Keratinocyte (primary cell): Measurements from ENCODE around the gene CDS1. TPM values are rescaled to one million over a fixed set of nuclear protein-coding genes. Genes with fewer than 3 reads are reported as not detected.

Experiments used
- DNase-seq: peaks from one replicate; pipeline ENCODE4 v3.0.0-alpha.2; 2011; ENCODE audit warnings: low read depth, missing footprints, low spot score
- FAIRE-seq: peaks from 2 replicates; lab custom pipeline; 2011; peaks lifted over from hg19 to GRCh38; lab: Jason Lieb, UNC
- H2AFZ ChIP-seq: 2 replicates; pipeline ENCODE4 v1.6.0; 2012; ENCODE audit warnings: low read length, control low read depth, inconsistent platforms; ENCODE audit not compliant: control insufficient read depth
- H3K27ac ChIP-seq: 2 replicates; pipeline ENCODE4 v1.5.1; 2011; ENCODE audit warnings: low read length; ENCODE audit not compliant: control insufficient read depth, insufficient read depth
- H3K27me3 ChIP-seq: 3 replicates; pipeline ENCODE4 v1.6.0; 2011; ENCODE audit warnings: low read length; ENCODE audit not compliant: control insufficient read depth, insufficient read depth; ENCODE audit errors: extremely low read depth
- H3K36me3 ChIP-seq, 2 experiments: 2 replicates in 1 of 2; 3 replicates in 1 of 2; pipeline ENCODE4 v1.5.1; 2011; ENCODE audit warnings: low read length in 2 of 2, mild to moderate bottlenecking in 1 of 2; ENCODE audit not compliant: control insufficient read depth in 2 of 2, insufficient read depth in 2 of 2; ENCODE audit errors: extremely low read depth in 1 of 2
- H3K4me1 ChIP-seq: 3 replicates; pipeline ENCODE4 v1.5.1; 2011; ENCODE audit warnings: low read length; ENCODE audit not compliant: control insufficient read depth, insufficient read depth; ENCODE audit errors: extremely low read depth
- H3K4me2 ChIP-seq: 3 replicates; pipeline ENCODE4 v1.6.0; 2011; ENCODE audit warnings: low read depth, low read length; ENCODE audit not compliant: control insufficient read depth, insufficient read depth; ENCODE audit errors: extremely low read depth
- H3K4me3 ChIP-seq, 3 experiments: fragments of 200-600 bp in 1 of 3; sonication (generic) in 1 of 3; 2 replicates in 2 of 3; 3 replicates in 1 of 3; pipeline ENCODE4 v1.5.1; 2011 to 2016; ENCODE audit warnings: low read length in 3 of 3, mild to moderate bottlenecking in 3 of 3, control low read depth in 2 of 3, inconsistent platforms in 1 of 3, low read depth in 1 of 3, mixed read lengths in 1 of 3, mixed run types in 1 of 3, moderate library complexity in 1 of 3; ENCODE audit not compliant: control insufficient read depth in 2 of 3, insufficient read depth in 2 of 3; ENCODE audit errors: extremely low read depth in 1 of 3
- H3K79me2 ChIP-seq: 2 replicates; pipeline ENCODE4 v1.6.0; 2012; ENCODE audit warnings: low read length; ENCODE audit not compliant: control insufficient read depth, insufficient read depth
- H3K9ac ChIP-seq: 3 replicates; pipeline ENCODE4 v1.6.0; 2011; ENCODE audit warnings: low read length; ENCODE audit not compliant: control insufficient read depth, insufficient read depth; ENCODE audit errors: extremely low read depth
- H3K9me1 ChIP-seq: 3 replicates; pipeline ENCODE4 v1.6.0; 2011; ENCODE audit warnings: low read length; ENCODE audit not compliant: control insufficient read depth, insufficient read depth; ENCODE audit errors: extremely low read depth
- H3K9me3 ChIP-seq: 2 replicates; pipeline ENCODE4 v1.5.1; 2012; ENCODE audit warnings: low read depth, low read length; ENCODE audit not compliant: control insufficient read depth
- H4K20me1 ChIP-seq: 3 replicates; pipeline ENCODE4 v1.6.0; 2011; ENCODE audit warnings: low read length; ENCODE audit not compliant: control insufficient read depth, insufficient read depth; ENCODE audit errors: extremely low read depth
- CTCF ChIP-seq, 3 experiments: IDR thresholded peaks in 1 of 3; conservative IDR thresholded peaks in 1 of 3; optimal IDR thresholded peaks in 1 of 3; 2 replicates in 2 of 3; 3 replicates in 1 of 3; pipeline versions ENCODE3 to v1.5.1; 2011; ENCODE audit warnings: low read length in 3 of 3, mild to moderate bottlenecking in 3 of 3, moderate library complexity in 2 of 3, control low read depth in 1 of 3, inconsistent platforms in 1 of 3; ENCODE audit not compliant: insufficient read depth in 2 of 3; ENCODE audit errors: extremely low read depth in 1 of 3
- EZH2 ChIP-seq: IDR thresholded peaks from one replicate; pipeline ENCODE4 v1.6.1; 2012; ENCODE audit warnings: inconsistent platforms, mild to moderate bottlenecking, low read length, moderate library complexity
- dilution Hi-C: fragments of 300-500 bp; cut with MboI; formaldehyde crosslinking; loops from one replicate; pipeline ENCODE4 v1.7.0; 2020; ENCODE audit warnings: low sequenced_read_pairs; ENCODE audit not compliant: extremely low pct_ligation_motif_present
- polyA plus RNA-seq, 5 experiments: library from polyadenylated mRNA; depleted of rRNA in 3 of 5; stranded (reverse) in 3 of 5; stranded (forward) in 1 of 5; unstranded in 1 of 5; fragments of >200 nt; gene quantifications; 1 replicate in 1 of 5; 2 replicates in 3 of 5; 3 replicates in 1 of 5; pipeline versions ENCODE4 v1.2.1 to v1.2.3, GENCODE V29; 2011 to 2012; ENCODE audit warnings: missing spikeins in 2 of 5, low read depth in 1 of 5, low replicate concordance in 1 of 5

The CDS1 gene
- polyA plus RNA-seq, 1 donor (not counting 4 experiments of a cell fraction or from before 2014, with no cell fraction given), result 21.7 TPM

- FAIRE-seq (no peak), DNase-seq (no peak)
- Histone ChIP-seq H2AFZ (no peak overlapping the region), H3K36me3 (peaks cover 0 to 4% of the 10 kb centered on the region in 2 experiments), H4K20me1 (no peaks in the 10 kb centered on the region), H3K9me1 (no peaks in the 10 kb centered on the region), H3K4me2 (no peak overlapping the region), H3K4me3 (no peak overlapping the region), H3K9ac (no peak overlapping the region), H3K27me3 (no peaks in the 10 kb centered on the region), H3K9me3 (no peaks in the 10 kb centered on the region), H3K79me2 (no peaks in the 10 kb centered on the region), H3K27ac (no peak overlapping the region), H3K4me1 (no peaks in the 10 kb centered on the region)
- no peak for TF ChIP-seq CTCF (optimal IDR thresholded peaks at IDR 0.05 in 1 of 3, IDR thresholded peaks at IDR 0.05 in 1 of 3, conservative IDR thresholded peaks at IDR 0.05 in 1 of 3; ENCODE audit: extremely low read depth in 1 of 3, insufficient read depth in 2 of 3, low read length in 3 of 3)
- no peak for TF ChIP-seq EZH2
- dilution Hi-C loops, result no loop called here
These were observed 83.5 kb downstream of the CDS1 start for GRCh38 chr4:84666439-84666838.

- H3K4me1 ChIP-seq, result peaks cover 15% of the 10 kb centered on the region
- H3K79me2 ChIP-seq, result no peaks in the 10 kb centered on the region
- H3K9me1 ChIP-seq, result no peaks in the 10 kb centered on the region
- H3K4me3 ChIP-seq, result no peak overlapping the region
- DNase-seq (no peak), FAIRE-seq (no peak)
- no peaks in the 10 kb centered on the region for H3K27me3 ChIP-seq
- no peak for TF ChIP-seq EZH2
- no peak for TF ChIP-seq CTCF (optimal IDR thresholded peaks at IDR 0.05 in 1 of 3, IDR thresholded peaks at IDR 0.05 in 1 of 3, conservative IDR thresholded peaks at IDR 0.05 in 1 of 3; ENCODE audit: extremely low read depth in 1 of 3, insufficient read depth in 2 of 3, low read length in 3 of 3)
- no peak overlapping the region for H2AFZ ChIP-seq
- no peak overlapping the region for H3K27ac ChIP-seq
- H3K9ac ChIP-seq, result no peak overlapping the region
- H3K9me3 ChIP-seq, result no peaks in the 10 kb centered on the region
- H4K20me1 ChIP-seq, result no peaks in the 10 kb centered on the region
- H3K36me3 ChIP-seq, result peaks cover 5 to 10% of the 10 kb centered on the region in 2 experiments
- dilution Hi-C loops, result no loop called here
- H3K4me2 ChIP-seq, result no peak overlapping the region
These were observed 86.3 kb downstream of the CDS1 start for GRCh38 chr4:84669201-84669600.
